IMR-90 (cell line): Measurements from ENCODE around the gene ANP32A. TPM values are rescaled to one million over a fixed set of nuclear protein-coding genes. Genes with fewer than 3 reads are reported as not detected.

ENCODE experiments used
- ATAC-seq: fragments of 200-7000 bp; cut with Tn5 transposase; 2 replicates; pipeline ENCODE4 v1.9.1; 2020; ENCODE audit warnings: low read depth, mild to moderate bottlenecking, moderate library complexity
- BruUV-seq: library from RNA; stranded (reverse); fragments of 400-500 nt; replicated peaks from 2 replicates; lab custom pipeline; 2021; lab: Mats Ljungman, UMichigan
- CTCF ChIA-PET: fragments of 300-600 bp; formaldehyde crosslinking; extraction: SDS; loops from one replicate; lab custom pipeline; 2021; ENCODE audit warnings: antibody characterized with exemption; lab: Yijun Ruan, JAX
- POLR2A ChIA-PET: fragments of 300-600 bp; sonication (Branson Sonifier 250); formaldehyde crosslinking; loops from one replicate; lab custom pipeline; 2022; ENCODE audit warnings: antibody characterized with exemption; ENCODE audit not compliant: unreplicated experiment; lab: Charles Lee
- DNase-seq: peaks from one replicate; pipeline ENCODE4 v3.0.0; 2013
- H2AFZ ChIP-seq: replicated peaks from 2 replicates; pipeline ENCODE3; 2013; ENCODE audit warnings: low read length, mild to moderate bottlenecking; ENCODE audit not compliant: poor library complexity
- H2AK5ac ChIP-seq: 2 replicates; pipeline ENCODE4 v1.6.1; 2013; ENCODE audit warnings: low read depth, low read length, inconsistent platforms
- H2AK9ac ChIP-seq: replicated peaks from 2 replicates; pipeline ENCODE3; 2013; ENCODE audit warnings: mild to moderate bottlenecking, low read depth, low read length, moderate library complexity; ENCODE audit not compliant: poor library complexity
- H2BK120ac ChIP-seq: 2 replicates; pipeline ENCODE4 v1.6.1; 2013; ENCODE audit warnings: low read depth, low read length, inconsistent platforms
- H2BK15ac ChIP-seq: 3 replicates; pipeline ENCODE4 v1.6.1; 2013; ENCODE audit warnings: low read depth, low read length, inconsistent platforms
- H2BK20ac ChIP-seq: 2 replicates; pipeline ENCODE4 v1.6.1; 2013; ENCODE audit warnings: low read depth, mild to moderate bottlenecking, inconsistent platforms, low read length, moderate library complexity
- H2BK5ac ChIP-seq: 2 replicates; pipeline ENCODE4 v1.6.1; 2013; ENCODE audit warnings: mild to moderate bottlenecking, low read depth, low read length, inconsistent platforms; ENCODE audit not compliant: poor library complexity, severe bottlenecking
- H3K14ac ChIP-seq: replicated peaks from 2 replicates; pipeline ENCODE4 v1.6.1; 2013; ENCODE audit warnings: low read depth, low read length, inconsistent platforms
- H3K18ac ChIP-seq: 2 replicates; pipeline ENCODE4 v1.6.1; 2013; ENCODE audit warnings: low read depth, low read length, control low read depth
- H3K23ac ChIP-seq: 2 replicates; pipeline ENCODE4 v1.6.1; 2013; ENCODE audit warnings: low read depth, low read length, inconsistent platforms
- H3K27ac ChIP-seq: 2 replicates; pipeline ENCODE4 v1.5.1; 2013; ENCODE audit warnings: mild to moderate bottlenecking, control low read depth, low read length; ENCODE audit not compliant: insufficient read depth
- H3K27me3 ChIP-seq: 2 replicates; pipeline ENCODE4 v1.6.1; 2013; ENCODE audit warnings: low read length; ENCODE audit not compliant: control insufficient read depth, insufficient read depth
- H3K36me3 ChIP-seq: 2 replicates; pipeline ENCODE4 v1.6.1; 2013; ENCODE audit warnings: low read length, mixed read lengths; ENCODE audit not compliant: control insufficient read depth, insufficient read depth
- H3K4ac ChIP-seq: 2 replicates; pipeline ENCODE4 v1.6.1; 2013; ENCODE audit warnings: low read depth, low read length, inconsistent platforms
- H3K4me1 ChIP-seq: 2 replicates; pipeline ENCODE4 v1.6.1; 2013; ENCODE audit warnings: low read length, mixed read lengths; ENCODE audit not compliant: control insufficient read depth, insufficient read depth
- H3K4me2 ChIP-seq: 2 replicates; pipeline ENCODE4 v1.6.1; 2013; ENCODE audit warnings: low read depth, mild to moderate bottlenecking, control low read depth, low read length, moderate library complexity
- H3K4me3 ChIP-seq: 2 replicates; pipeline ENCODE4 v1.5.1; 2013; ENCODE audit warnings: low read depth, mild to moderate bottlenecking, control low read depth, low read length, moderate library complexity; ENCODE audit not compliant: insufficient read depth
- H3K56ac ChIP-seq: 2 replicates; pipeline ENCODE4 v1.6.1; 2013; ENCODE audit warnings: low read length, inconsistent platforms; ENCODE audit not compliant: insufficient read depth; ENCODE audit errors: extremely low read depth
- H3K79me1 ChIP-seq, 2 experiments: 2 replicates each; pipeline ENCODE4 v1.6.1; 2013; ENCODE audit warnings: low read length in 2 of 2, inconsistent platforms in 1 of 2, low read depth in 1 of 2
- H3K9ac ChIP-seq: 2 replicates; pipeline ENCODE4 v1.6.1; 2013; ENCODE audit warnings: low read depth, low read length, control low read depth
- H3K9me1 ChIP-seq: 2 replicates; pipeline ENCODE4 v1.6.1; 2013; ENCODE audit warnings: low read length, inconsistent platforms; ENCODE audit not compliant: insufficient read depth
- H3K9me3 ChIP-seq: 2 replicates; pipeline ENCODE4 v1.6.1; 2013; ENCODE audit warnings: low read length; ENCODE audit not compliant: control insufficient read depth, insufficient read depth
- H4K20me1 ChIP-seq: 2 replicates; pipeline ENCODE4 v1.6.1; 2013; ENCODE audit warnings: low read length, inconsistent platforms; ENCODE audit not compliant: insufficient read depth
- H4K5ac ChIP-seq: 2 replicates; pipeline ENCODE4 v1.6.1; 2013; ENCODE audit warnings: mild to moderate bottlenecking, low read depth, low read length, control low read depth
- H4K8ac ChIP-seq, 2 experiments: 2 replicates each; pipeline ENCODE4 v1.6.1; 2013; ENCODE audit warnings: low read depth in 2 of 2, low read length in 2 of 2, control low read depth in 1 of 2, inconsistent platforms in 1 of 2
- H4K91ac ChIP-seq: 2 replicates; pipeline ENCODE4 v1.6.1; 2013; ENCODE audit warnings: low read depth, low read length, inconsistent platforms; ENCODE audit not compliant: insufficient read depth
- CHD1 ChIP-seq: IDR thresholded peaks from 2 replicates; pipeline ENCODE4 v1.6.1; 2012; ENCODE audit warnings: low read depth, low read length, improper control_type of control experiment
- FOS ChIP-seq: fragments of 150-350 bp; IDR thresholded peaks from 2 replicates; pipeline ENCODE4 v1.6.1; 2016; ENCODE audit warnings: low read depth, low read length
- MXI1 ChIP-seq: IDR thresholded peaks from 2 replicates; pipeline ENCODE4 v1.6.1; 2012; ENCODE audit warnings: low read depth, mild to moderate bottlenecking, low read length, moderate library complexity, borderline replicate concordance
- NFE2L2 ChIP-seq: fragments of 150-350 bp; IDR thresholded peaks from 2 replicates; pipeline ENCODE4 v1.6.1; 2016; ENCODE audit warnings: low read depth, mild to moderate bottlenecking, low read length
- RFX5 ChIP-seq: IDR thresholded peaks from 2 replicates; pipeline ENCODE4 v1.8.0; 2012; ENCODE audit warnings: low read depth, mild to moderate bottlenecking, low read length, moderate library complexity
- SMC3 ChIP-seq: fragments of 150-350 bp; IDR thresholded peaks from 2 replicates; pipeline ENCODE4 v1.6.1; 2016; ENCODE audit warnings: low read depth, mild to moderate bottlenecking, antibody characterized with exemption, low read length, moderate library complexity
- dilution Hi-C: fragments of 300-500 bp; cut with HindIII; formaldehyde crosslinking; loops from one replicate; pipeline ENCODE4 v1.14.3; 2018; ENCODE audit warnings: low sequenced_read_pairs; ENCODE audit not compliant: unreplicated experiment
- in situ Hi-C: fragments of 300-500 bp; cut with MboI; formaldehyde crosslinking; loops from 3 replicates; pipeline ENCODE4 v1.14.3; 2019; ENCODE audit warnings: low sequenced_read_pairs, inconsistent platforms, mixed read lengths
- intact Hi-C: fragments of 100-400 bp; cut with micrococcal nuclease; formaldehyde crosslinking; loops from 2 replicates; pipeline ENCODE4 v1.10.0; 2022
- polyA plus RNA-seq, 3 experiments: library from polyadenylated mRNA; depleted of rRNA; stranded (reverse); fragments of >200 nt; gene quantifications; 2 replicates each; pipeline ENCODE4 v1.2.3, GENCODE V29; 2012; ENCODE audit warnings: low replicate concordance in 1 of 3
- total RNA-seq: library from RNA; depleted of rRNA; stranded (reverse); fragments of >200 nt; gene quantifications from 2 replicates; pipeline ENCODE4 v1.2.3, GENCODE V29; 2012
- TF ChIP-seq, protein P1 (sequence below): fragments of 150-350 bp; IDR thresholded peaks from 2 replicates; pipeline ENCODE4 v1.6.1; 2016; ENCODE audit warnings: low read depth, mild to moderate bottlenecking, low read length, moderate library complexity, borderline replicate concordance

Gene ANP32A
- total and polyA plus RNA-seq, 2 of the 4 experiments (the other 2 are of a cell fraction), result 62.4 to 72.8 TPM

- no peaks in the 10 kb centered on the region for H3K79me1 ChIP-seq
- no peak overlapping the region for H3K4me2 ChIP-seq
- no peak overlapping the region for H2AFZ ChIP-seq
- H3K9me3 ChIP-seq, result 0 out of 2 replicates have a peak, but pooled peaks cover 2% of the 10 kb centered on the region
- DNase-seq (no peak), ATAC-seq (no peak)
- no peak overlapping the region for H3K4ac ChIP-seq
- no peaks in the 10 kb centered on the region for H3K9me1 ChIP-seq
- H2BK120ac ChIP-seq, result no peak overlapping the region
- no peaks in the 10 kb centered on the region for H3K36me3 ChIP-seq
- peaks cover 19% of the 10 kb centered on the region for H3K27me3 ChIP-seq
- H3K4me1 ChIP-seq, result no peaks in the 10 kb centered on the region
- H3K14ac ChIP-seq, result no peak overlapping the region
- H2AK9ac ChIP-seq, result no peak overlapping the region
- H3K23ac ChIP-seq, result no peak overlapping the region
- no peak overlapping the region for H3K9ac ChIP-seq
- TF ChIP-seq, protein P1, sequence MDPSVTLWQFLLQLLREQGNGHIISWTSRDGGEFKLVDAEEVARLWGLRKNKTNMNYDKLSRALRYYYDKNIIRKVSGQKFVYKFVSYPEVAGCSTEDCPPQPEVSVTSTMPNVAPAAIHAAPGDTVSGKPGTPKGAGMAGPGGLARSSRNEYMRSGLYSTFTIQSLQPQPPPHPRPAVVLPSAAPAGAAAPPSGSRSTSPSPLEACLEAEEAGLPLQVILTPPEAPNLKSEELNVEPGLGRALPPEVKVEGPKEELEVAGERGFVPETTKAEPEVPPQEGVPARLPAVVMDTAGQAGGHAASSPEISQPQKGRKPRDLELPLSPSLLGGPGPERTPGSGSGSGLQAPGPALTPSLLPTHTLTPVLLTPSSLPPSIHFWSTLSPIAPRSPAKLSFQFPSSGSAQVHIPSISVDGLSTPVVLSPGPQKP, result no peak
- no peak for TF ChIP-seq CHD1
- no peak for TF ChIP-seq NFE2L2
- TF ChIP-seq MXI1, result no peak
- no peak for TF ChIP-seq FOS
- no peak for TF ChIP-seq SMC3
- no peak for TF ChIP-seq RFX5
- no peak overlapping the region for H4K8ac ChIP-seq
- no peak overlapping the region for H3K18ac ChIP-seq
- in situ Hi-C loops (no loop called here), dilution Hi-C loops (no loop called here), intact Hi-C loops (no loop called here)
- BruUV-seq, result no TSS peak
- CTCF ChIA-PET, result no interaction called here
- H4K20me1 ChIP-seq, result no peaks in the 10 kb centered on the region
- no peak overlapping the region for H2BK5ac ChIP-seq
- POLR2A ChIA-PET, result no interaction called here
- no peak overlapping the region for H3K56ac ChIP-seq
- no peak overlapping the region for H2AK5ac ChIP-seq
- no peak overlapping the region for H4K5ac ChIP-seq
- H3K27ac ChIP-seq, result no peak overlapping the region
- no peak overlapping the region for H2BK20ac ChIP-seq
- H4K91ac ChIP-seq, result no peak overlapping the region
- no peak overlapping the region for H3K4me3 ChIP-seq
- no peak overlapping the region for H2BK15ac ChIP-seq
Measured at GRCh38 chr15:68770216-68770615, 50.5 kb downstream of the ANP32A start.
